ENCODE data around the gene PDE1A. TPM values are rescaled to one million over a fixed set of nuclear protein-coding genes. Genes with fewer than 3 reads are reported as not detected.

Gene PDE1A
- total RNA-seq, 2 experiments from 2014 or later = not detected

DNA sequence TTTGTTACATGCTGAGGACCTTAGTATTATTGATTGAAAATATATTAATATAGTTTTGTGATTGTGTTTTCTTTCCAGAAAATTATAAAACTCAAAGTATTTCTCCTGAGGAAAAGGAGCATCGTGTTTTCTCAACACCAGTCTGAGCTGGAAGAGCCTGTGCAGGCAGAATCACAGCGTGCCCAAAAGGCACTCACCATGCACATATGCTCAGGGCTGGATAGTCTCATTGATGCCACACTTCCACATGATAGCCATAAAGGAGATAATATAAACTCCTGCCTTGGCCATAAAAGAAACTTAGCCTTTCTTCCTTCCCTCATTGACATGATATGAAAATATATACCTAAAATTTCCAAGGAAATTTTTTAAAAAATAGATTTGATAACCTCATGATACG lies 4.0 kb downstream of the PDE1A start:
- no peak overlapping the region for H2AFZ ChIP-seq (ENCODE audit: low read length)
- no TSS peak for BruUV-seq (replicated peaks)
- no peaks in the 10 kb centered on the region for H3K79me2 ChIP-seq (ENCODE audit: insufficient read depth, low read depth, low read length)
- no peaks in the 10 kb centered on the region for H3K9me3 ChIP-seq (ENCODE audit: low read length)
- no peaks in the 10 kb centered on the region for H3K36me3 ChIP-seq (ENCODE audit: insufficient read depth, low read length)
- ChIA-PET POLR2A (no interaction called here), CTCF (ENCODE audit: unreplicated experiment) (no interaction called here)
- no peak overlapping the region for H3K27ac ChIP-seq (ENCODE audit: low read depth, low read length, poor library complexity, severe bottlenecking)
- H3K4me3 ChIP-seq (ENCODE audit: low read depth, low read length, poor library complexity, severe bottlenecking) = no peak overlapping the region
- DNase-seq (ENCODE audit: low spot score) = no peak
- no peaks in the 10 kb centered on the region for H3K4me1 ChIP-seq (ENCODE audit: insufficient read depth, low read length, poor library complexity, severe bottlenecking)
- intact Hi-C loops (cut with micrococcal nuclease; ENCODE audit: unreplicated experiment) = no loop called here
- no peaks in the 10 kb centered on the region for H4K20me1 ChIP-seq (ENCODE audit: insufficient read depth, low read length)
- TF ChIP-seq EZH2phosphoT487 (IDR thresholded peaks at IDR 0.05; ENCODE audit: borderline replicate concordance, low read depth, low read length) = no peak
- TF ChIP-seq, protein P1, sequence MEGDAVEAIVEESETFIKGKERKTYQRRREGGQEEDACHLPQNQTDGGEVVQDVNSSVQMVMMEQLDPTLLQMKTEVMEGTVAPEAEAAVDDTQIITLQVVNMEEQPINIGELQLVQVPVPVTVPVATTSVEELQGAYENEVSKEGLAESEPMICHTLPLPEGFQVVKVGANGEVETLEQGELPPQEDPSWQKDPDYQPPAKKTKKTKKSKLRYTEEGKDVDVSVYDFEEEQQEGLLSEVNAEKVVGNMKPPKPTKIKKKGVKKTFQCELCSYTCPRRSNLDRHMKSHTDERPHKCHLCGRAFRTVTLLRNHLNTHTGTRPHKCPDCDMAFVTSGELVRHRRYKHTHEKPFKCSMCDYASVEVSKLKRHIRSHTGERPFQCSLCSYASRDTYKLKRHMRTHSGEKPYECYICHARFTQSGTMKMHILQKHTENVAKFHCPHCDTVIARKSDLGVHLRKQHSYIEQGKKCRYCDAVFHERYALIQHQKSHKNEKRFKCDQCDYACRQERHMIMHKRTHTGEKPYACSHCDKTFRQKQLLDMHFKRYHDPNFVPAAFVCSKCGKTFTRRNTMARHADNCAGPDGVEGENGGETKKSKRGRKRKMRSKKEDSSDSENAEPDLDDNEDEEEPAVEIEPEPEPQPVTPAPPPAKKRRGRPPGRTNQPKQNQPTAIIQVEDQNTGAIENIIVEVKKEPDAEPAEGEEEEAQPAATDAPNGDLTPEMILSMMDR (conservative IDR thresholded peaks at IDR 0.05; ENCODE audit: low read length) = no peak
- H3K9me2 ChIP-seq (ENCODE audit: insufficient read depth, low read length) = no peaks in the 10 kb centered on the region
- no peak overlapping the region for H3K4me2 ChIP-seq (ENCODE audit: low read length)

- no peak for DNase-seq (ENCODE audit: low spot score)
- TF ChIP-seq, protein P1 (conservative IDR thresholded peaks at IDR 0.05; ENCODE audit: low read length) = no peak
- no peak for TF ChIP-seq EZH2phosphoT487 (IDR thresholded peaks at IDR 0.05; ENCODE audit: borderline replicate concordance, low read depth, low read length)
- no TSS peak for BruUV-seq (replicated peaks)
Observed at GRCh38 chr2:182420669-182421068, 6.2 kb downstream of the PDE1A start.

DNA sequence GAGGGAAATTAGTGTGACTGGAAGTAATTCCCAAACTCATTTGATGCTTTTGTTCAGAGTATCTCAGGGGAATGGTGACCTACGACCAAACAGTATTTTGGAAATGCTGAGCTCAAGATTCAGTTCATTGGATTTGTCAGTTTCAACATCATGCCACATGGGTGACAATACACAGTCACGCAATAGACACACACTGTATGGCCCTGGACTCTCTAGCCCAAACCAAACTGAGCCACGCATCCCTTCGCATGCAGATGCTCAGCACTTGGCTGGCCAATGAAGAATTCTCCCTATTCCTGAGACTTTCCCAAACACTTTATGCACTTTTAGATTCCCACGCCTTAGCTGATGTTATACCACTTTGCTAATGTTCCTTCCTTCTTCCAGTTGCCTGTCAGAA lies 10.0 kb downstream of the PDE1A start:
- Histone ChIP-seq H3K36me3 (ENCODE audit: insufficient read depth, low read length) (no peaks in the 10 kb centered on the region), H3K79me2 (ENCODE audit: insufficient read depth, low read depth, low read length) (no peaks in the 10 kb centered on the region), H3K9me2 (ENCODE audit: insufficient read depth, low read length) (no peaks in the 10 kb centered on the region), H3K9me3 (ENCODE audit: low read length) (no peaks in the 10 kb centered on the region), H3K4me2 (ENCODE audit: low read length) (no peak overlapping the region), H4K20me1 (ENCODE audit: insufficient read depth, low read length) (no peaks in the 10 kb centered on the region), H3K4me1 (ENCODE audit: insufficient read depth, low read length, poor library complexity, severe bottlenecking) (no peaks in the 10 kb centered on the region), H3K4me3 (ENCODE audit: low read depth, low read length, poor library complexity, severe bottlenecking) (no peak overlapping the region), H3K27ac (ENCODE audit: low read depth, low read length, poor library complexity, severe bottlenecking) (no peak overlapping the region), H2AFZ (ENCODE audit: low read length) (no peak overlapping the region)
- ChIA-PET POLR2A (no interaction called here), CTCF (ENCODE audit: unreplicated experiment) (no interaction called here)
- DNase-seq (ENCODE audit: low spot score) = no peak
- no TSS peak for BruUV-seq (replicated peaks)
- intact Hi-C loops (cut with micrococcal nuclease; ENCODE audit: unreplicated experiment) = no loop called here
- TF ChIP-seq, protein P1 (conservative IDR thresholded peaks at IDR 0.05; ENCODE audit: low read length) = no peak
- TF ChIP-seq EZH2phosphoT487 (IDR thresholded peaks at IDR 0.05; ENCODE audit: borderline replicate concordance, low read depth, low read length) = no peak

More at GRCh38 chr2:182420669-182421068, 6.2 kb downstream of the PDE1A start:
- Histone ChIP-seq H3K4me3 (ENCODE audit: low read depth, low read length, poor library complexity, severe bottlenecking) (no peak overlapping the region), H3K36me3 (ENCODE audit: insufficient read depth, low read length) (no peaks in the 10 kb centered on the region), H3K27ac (ENCODE audit: low read depth, low read length, poor library complexity, severe bottlenecking) (no peak overlapping the region), H3K4me1 (ENCODE audit: insufficient read depth, low read length, poor library complexity, severe bottlenecking) (no peaks in the 10 kb centered on the region), H2AFZ (ENCODE audit: low read length) (no peak overlapping the region), H3K79me2 (ENCODE audit: insufficient read depth, low read depth, low read length) (no peaks in the 10 kb centered on the region), H4K20me1 (ENCODE audit: insufficient read depth, low read length) (no peaks in the 10 kb centered on the region), H3K9me3 (ENCODE audit: low read length) (no peaks in the 10 kb centered on the region), H3K9me2 (ENCODE audit: insufficient read depth, low read length) (no peaks in the 10 kb centered on the region), H3K4me2 (ENCODE audit: low read length) (no peak overlapping the region)
- POLR2A ChIA-PET = interaction anchor here (1.1 kb wide), 2 partner anchors 12 to 15 kb away, joined by 3 read pairs; no protein-coding TSS in a partner anchor
- intact Hi-C loops (cut with micrococcal nuclease; ENCODE audit: unreplicated experiment) = no loop called here
- CTCF ChIA-PET (ENCODE audit: unreplicated experiment) = no interaction called here
